Nucleus accumbens (tissue), 56 donors: Measurements from ENCODE around the gene NAIP.
"Not testable (repeated sequence)": the region's sequence is repeated elsewhere in the genome, so short reads cannot be mapped to it uniquely, and the experiment has no call there.

Source experiments
- DNase-seq, 56 donors: peaks; one replicate each; lab custom pipeline; 2025; lab: John Stamatoyannopoulos, UW

NAIP gene

GRCh38 chr5:71025289-71025953 is at the start of gene NAIP:
TSS of gene NAIP (minus strand) at chr5:71025339. CDS start at chr5:71012915, 12,424 bp downstream.
- not testable (repeated sequence) for DNase-seq

DNA sequence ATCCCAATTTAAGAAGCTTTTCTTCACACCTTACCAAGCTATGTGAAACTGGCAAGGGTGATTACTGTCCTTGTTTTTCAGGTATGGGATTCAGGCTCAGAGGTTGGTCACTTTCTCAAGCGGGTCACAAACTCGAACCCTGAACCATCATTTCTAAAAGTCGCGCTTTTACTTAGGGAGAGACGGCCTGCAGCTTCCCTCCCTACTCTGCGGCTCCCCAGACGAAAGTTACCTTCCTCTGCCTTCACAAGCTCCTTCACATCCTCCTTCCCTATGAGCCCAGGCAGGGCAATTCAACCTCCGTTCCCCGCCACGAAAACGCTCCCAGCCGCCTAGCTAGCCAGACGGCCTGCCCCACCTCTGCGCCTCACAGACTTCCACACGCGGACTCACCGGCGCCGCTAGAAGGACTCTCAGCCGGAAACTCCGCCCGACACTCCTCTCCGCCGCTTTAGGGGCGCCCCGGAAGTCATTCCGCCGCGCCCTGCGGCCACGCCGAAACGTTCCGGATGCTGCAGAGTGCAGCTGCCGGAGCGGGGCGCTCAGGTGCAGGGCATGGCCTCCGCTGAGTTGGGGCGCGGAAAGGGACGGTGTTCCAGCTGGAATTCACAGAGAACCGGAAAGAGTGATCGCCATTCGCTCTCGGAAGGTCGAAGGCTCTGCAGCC is 42.3 kb upstream of the NAIP start, which contains the start of gene GTF2H2:
Gene GTF2H2 (minus strand): TSS at position 415 of the 667 bp plus-strand sequence. CDS start 4,913 bp downstream, outside the sequence.
- not testable (repeated sequence) for DNase-seq

- not testable (repeated sequence) for DNase-seq
Measured at GRCh38 chr5:71061322-71061721, 36.2 kb upstream of the NAIP start.

DNA sequence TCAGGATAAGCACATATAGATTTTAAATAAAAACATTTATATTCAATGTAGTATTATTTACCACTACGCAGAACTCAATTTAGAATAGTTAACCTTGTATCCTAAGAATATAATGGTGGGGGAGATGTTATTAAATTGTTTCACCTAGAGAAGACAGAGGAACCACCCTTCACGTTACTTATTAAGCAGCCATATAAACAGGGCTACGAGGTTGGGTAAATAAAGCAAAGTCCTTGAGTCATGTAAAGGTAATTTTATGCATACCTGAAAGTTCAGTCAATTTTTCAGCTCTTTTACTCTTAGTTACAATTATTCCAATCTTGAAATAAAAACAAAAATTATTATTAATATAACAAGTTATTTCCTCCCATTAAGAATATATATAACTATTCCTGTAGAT is 34.3 kb upstream of the NAIP start:
- DNase-seq, result not testable (repeated sequence)

GRCh38 chr5:71044808-71045207 is 19.7 kb upstream of the NAIP start:
- DNase-seq, result not testable (repeated sequence)

GRCh38 chr5:71044128-71044527 is 19.0 kb upstream of the NAIP start:
- DNase-seq, result not testable (repeated sequence)

DNA sequence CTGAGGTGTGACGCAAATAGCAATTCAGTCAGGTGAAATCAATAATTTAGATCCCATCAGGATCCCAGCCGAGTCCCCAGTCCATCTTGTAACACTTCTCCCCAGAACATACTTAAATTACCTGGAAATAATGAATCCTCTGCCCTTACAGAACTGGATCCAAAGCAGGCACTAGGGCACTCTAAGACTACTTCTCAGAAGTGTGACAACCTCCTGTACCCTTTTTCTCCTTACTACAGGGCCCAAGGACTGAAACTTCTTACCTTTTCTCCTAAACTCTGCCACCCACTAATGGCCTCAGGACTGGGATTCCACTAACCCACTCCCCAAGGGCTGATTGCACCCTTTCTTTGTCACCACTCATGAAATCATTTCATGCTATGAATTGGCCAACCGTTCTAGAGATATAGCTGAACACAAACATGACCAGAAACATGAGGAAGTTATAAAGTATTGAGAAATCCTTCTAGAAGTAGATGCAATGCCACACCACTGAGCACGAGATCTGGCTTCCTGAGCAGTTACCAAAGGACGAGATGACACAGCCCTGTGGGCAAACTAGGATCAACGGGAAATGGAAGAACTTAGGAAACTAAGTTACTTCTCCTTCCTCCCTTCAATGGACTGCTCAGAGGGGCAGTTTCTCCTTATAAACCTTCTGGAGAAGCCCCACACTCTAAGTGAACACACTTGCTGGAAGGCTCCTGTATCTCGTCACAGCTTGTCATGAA is 6.1 kb upstream of the NAIP start:
- DNase-seq, result not testable (repeated sequence)

GRCh38 chr5:71020643-71021042 is 4.5 kb downstream of the NAIP start:
- not testable (repeated sequence) for DNase-seq

- DNase-seq, result not testable (repeated sequence)
Measured at GRCh38 chr5:71018376-71019005, 6.6 kb downstream of the NAIP start.

GRCh38 chr5:71014176-71014575 is 11.0 kb downstream of the NAIP start:
- DNase-seq, result no peak

GRCh38 chr5:71013575-71013974 is 11.6 kb downstream of the NAIP start:
- no peak for DNase-seq

DNA sequence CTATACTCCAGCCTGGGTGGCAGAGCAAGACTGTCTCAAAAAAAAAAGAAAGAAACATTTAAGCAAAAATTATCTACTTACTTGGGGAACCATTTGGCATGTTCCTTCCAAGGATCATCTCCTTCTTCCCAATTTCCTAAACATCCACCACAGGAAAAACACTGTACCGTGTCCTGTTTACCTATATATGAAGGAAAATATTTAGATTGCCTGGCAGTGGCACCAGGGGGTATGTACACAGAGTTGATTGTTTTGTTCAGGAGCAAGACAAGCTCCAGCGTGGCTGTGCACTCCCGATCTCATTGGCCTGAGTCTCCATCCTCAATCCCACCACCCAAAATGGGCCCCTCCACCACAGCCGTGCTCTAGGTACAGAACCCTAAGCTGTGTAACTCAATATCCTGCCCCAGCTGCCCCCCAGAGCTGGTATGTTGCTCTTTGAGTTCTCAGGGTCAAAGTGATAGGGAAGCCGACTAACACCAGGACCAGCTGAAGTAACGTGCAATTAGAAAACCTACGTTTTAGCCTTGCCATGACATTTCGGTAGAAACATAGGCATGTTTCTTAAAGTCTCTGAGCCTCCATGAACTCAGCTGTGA is 13.8 kb downstream of the NAIP start:
- no peak for DNase-seq

- not testable (repeated sequence) for DNase-seq
Measured at GRCh38 chr5:71006983-71007382, 18.2 kb downstream of the NAIP start.

DNA sequence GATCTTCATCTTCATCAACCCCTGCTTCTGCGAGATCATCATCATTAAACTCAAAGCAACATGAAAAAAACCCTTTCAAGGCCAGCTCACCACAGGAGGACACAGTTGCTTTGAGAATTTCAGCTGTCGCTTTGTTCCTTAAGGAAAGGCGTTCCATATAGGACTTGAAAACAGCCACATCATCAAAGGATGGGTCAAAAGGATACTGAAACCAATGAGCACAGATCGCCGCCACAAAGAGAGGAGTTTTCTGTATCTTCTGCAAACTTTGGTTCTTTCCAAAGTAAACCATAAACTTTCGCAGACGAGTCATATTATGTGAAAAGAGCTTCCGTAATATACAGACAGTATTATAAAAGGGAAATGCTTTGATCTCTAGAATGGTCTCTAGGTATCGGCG is 40.3 kb downstream of the NAIP start:
- DNase-seq, result not testable (repeated sequence)

GRCh38 chr5:70967220-70967619 is 57.9 kb downstream of the NAIP start:
- not testable (repeated sequence) for DNase-seq

DNA sequence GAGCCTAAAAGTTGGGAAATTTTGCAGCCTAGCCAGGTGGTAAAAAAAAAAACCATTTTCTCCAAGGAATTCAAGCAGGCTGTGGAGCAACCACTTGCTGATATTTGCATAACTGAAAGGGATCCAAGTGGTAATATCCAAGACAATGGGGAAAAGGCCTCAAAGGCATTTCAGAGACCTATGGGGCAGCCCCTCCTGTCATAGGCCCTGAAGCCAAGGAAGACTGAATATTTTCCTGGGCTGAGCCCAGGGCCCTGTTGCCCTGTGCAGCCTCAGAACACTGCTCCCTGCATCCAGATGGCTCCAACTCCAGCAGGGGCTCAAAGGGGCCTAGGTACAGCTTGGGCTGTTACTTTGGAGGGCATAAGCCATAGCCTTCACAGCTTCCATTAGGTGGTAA is 60.6 kb downstream of the NAIP start:
- not testable (repeated sequence) for DNase-seq

- not testable (repeated sequence) for DNase-seq
Measured at GRCh38 chr5:70953068-70953467, 72.1 kb downstream of the NAIP start.

- not testable (repeated sequence) for DNase-seq
Measured at GRCh38 chr5:70932560-70932959, 92.6 kb downstream of the NAIP start.

DNA sequence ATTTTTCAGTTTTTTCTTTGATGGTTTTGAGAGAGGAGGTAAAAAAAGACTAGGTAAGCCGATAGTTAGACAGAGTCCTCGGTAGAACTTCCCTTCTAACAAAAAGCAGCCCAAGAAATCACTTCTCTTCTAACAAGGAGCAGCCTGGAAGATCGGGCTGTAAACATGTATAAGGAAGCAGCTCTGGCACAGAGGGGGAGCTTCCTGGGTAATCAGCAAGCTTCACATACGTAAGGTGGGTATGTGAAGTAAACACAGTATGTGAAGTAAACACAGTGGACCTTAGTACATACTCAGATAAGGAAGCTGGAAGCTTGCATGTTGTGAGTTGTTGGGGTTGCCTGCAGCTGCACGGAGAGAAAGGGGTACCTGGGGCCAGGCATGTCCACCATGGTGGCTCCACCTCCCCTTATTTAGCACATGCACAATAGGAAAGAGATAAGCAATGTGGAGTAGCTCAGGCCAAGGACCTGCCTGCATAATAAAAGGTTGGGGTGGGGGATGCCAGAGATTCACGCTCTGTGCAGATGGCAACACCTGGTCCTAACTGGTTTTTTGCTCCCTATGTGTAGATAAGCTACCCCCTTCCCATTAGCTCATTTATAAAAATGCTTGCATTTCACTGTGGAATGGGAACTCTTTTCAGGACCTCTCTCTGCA is 93.3 kb downstream of the NAIP start:
- DNase-seq, result not testable (repeated sequence)

GRCh38 chr5:70925211-70925562 is 100.0 kb downstream of the NAIP start:
- DNase-seq, result not testable (repeated sequence)
